ENCODE results near the gene RPGRIP1L. TPM values are rescaled to one million over a fixed set of nuclear protein-coding genes. Genes with fewer than 3 reads are reported as not detected.

The RPGRIP1L gene
- total RNA-seq, 1 experiment from 2014 or later, result 12.7 TPM

- intact Hi-C loops (cut with micrococcal nuclease; ENCODE audit: unreplicated experiment) (no loop called here), in situ Hi-C loops (cut with HindIII; ENCODE audit: low pct_unique_long_range_greater_than_20kb, low sequenced_read_pairs) (no loop called here)
- BruUV-seq (replicated peaks), result no TSS peak
- TF ChIP-seq POLR2AphosphoS5 (IDR thresholded peaks at IDR 0.05; ENCODE audit: low read depth, low read length) (no peak), CTCF (IDR thresholded peaks at IDR 0.05) (no peak), REST (IDR thresholded peaks at IDR 0.05; ENCODE audit: insufficient read depth in 1 of 2, low read depth in 2 of 2, low read length in 1 of 2) (no peak), SIN3A (IDR thresholded peaks at IDR 0.05; ENCODE audit: borderline replicate concordance, insufficient read depth, low read depth, low read length) (no peak), TCF7L2 (IDR thresholded peaks at IDR 0.05; ENCODE audit: low read depth, low read length) (no peak)
- DNase-seq (ENCODE audit: low read depth, low spot score) (no peak), ATAC-seq (no peak)
- H3K4me3 ChIP-seq (ENCODE audit: low read depth in 2 of 2, low read length in 2 of 2), result no peak overlapping the region
- no peak overlapping the region for H3K27ac ChIP-seq (ENCODE audit: low read length)
- H3K36me3 ChIP-seq (ENCODE audit: control insufficient read depth, insufficient read depth, low read length), result no peaks in the 10 kb centered on the region; the same call in 1 of the 2 replicates
- H3K27me3 ChIP-seq (ENCODE audit: control insufficient read depth, insufficient read depth, low read length), result no peaks in the 10 kb centered on the region
- no peaks in the 10 kb centered on the region for H3K9me3 ChIP-seq (ENCODE audit: control insufficient read depth, insufficient read depth, low read depth, low read length)
- CTCF ChIA-PET, result no interaction called here
- H3K4me1 ChIP-seq (ENCODE audit: control insufficient read depth, insufficient read depth, low read length), result no peaks in the 10 kb centered on the region
- POLR2A ChIA-PET, result interaction anchor here (0.6 kb wide), 1 partner anchor 66 kb away, joined by 4 read pairs; no protein-coding TSS in a partner anchor
These were observed 25.5 kb downstream of the RPGRIP1L start for GRCh38 chr16:53678155-53678554.

- TF ChIP-seq POLR2AphosphoS5 (IDR thresholded peaks at IDR 0.05; ENCODE audit: low read depth, low read length) (no peak), REST (IDR thresholded peaks at IDR 0.05; ENCODE audit: insufficient read depth in 1 of 2, low read depth in 2 of 2, low read length in 1 of 2) (no peak), TCF7L2 (IDR thresholded peaks at IDR 0.05; ENCODE audit: low read depth, low read length) (no peak), SIN3A (IDR thresholded peaks at IDR 0.05; ENCODE audit: borderline replicate concordance, insufficient read depth, low read depth, low read length) (no peak), CTCF (IDR thresholded peaks at IDR 0.05) (no peak)
- Histone ChIP-seq H3K27ac (ENCODE audit: low read length) (no peak overlapping the region), H3K4me1 (ENCODE audit: control insufficient read depth, insufficient read depth, low read length) (no peaks in the 10 kb centered on the region), H3K9me3 (ENCODE audit: control insufficient read depth, insufficient read depth, low read depth, low read length) (no peaks in the 10 kb centered on the region), H3K4me3 (ENCODE audit: low read depth in 2 of 2, low read length in 2 of 2) (no peak overlapping the region), H3K36me3 (ENCODE audit: control insufficient read depth, insufficient read depth, low read length) (no peaks in the 10 kb centered on the region), H3K27me3 (ENCODE audit: control insufficient read depth, insufficient read depth, low read length) (no peaks in the 10 kb centered on the region)
- ChIA-PET POLR2A (no interaction called here), CTCF (no interaction called here)
- ATAC-seq, result no peak
- intact Hi-C loops (cut with micrococcal nuclease; ENCODE audit: unreplicated experiment), result no loop called here
- no peak for DNase-seq (ENCODE audit: low read depth, low spot score)
- BruUV-seq (replicated peaks), result no TSS peak
- in situ Hi-C loops (cut with HindIII; ENCODE audit: low pct_unique_long_range_greater_than_20kb, low sequenced_read_pairs), result no loop called here
These were observed 30.5 kb downstream of the RPGRIP1L start for GRCh38 chr16:53673189-53673588.
